Hepatocyte (in vitro differentiated cells): ENCODE measurements around the gene MEG3. TPM values are rescaled to one million over a fixed set of nuclear protein-coding genes. Genes with fewer than 3 reads are reported as not detected.

Experiments used
- DNase-seq: peaks from one replicate; pipeline ENCODE4 v3.0.0-alpha.2; 2016; ENCODE audit warnings: low spot score
- H2AFZ ChIP-seq: fragments of 200-600 bp; sonication (generic); 2 replicates; pipeline ENCODE4 v1.6.0; 2016; ENCODE audit warnings: antibody characterized with exemption, mild to moderate bottlenecking
- H3K27ac ChIP-seq: fragments of 200-600 bp; sonication (generic); 2 replicates; pipeline ENCODE4 v1.5.1; 2016; ENCODE audit warnings: mild to moderate bottlenecking
- H3K27me3 ChIP-seq: fragments of 200-600 bp; sonication (generic); 2 replicates; pipeline ENCODE4 v1.6.1; 2016
- H3K36me3 ChIP-seq: fragments of 200-600 bp; sonication (generic); replicated peaks from 2 replicates; pipeline ENCODE4 v1.5.1; 2016; ENCODE audit warnings: low read depth; ENCODE audit not compliant: insufficient read depth
- H3K4me1 ChIP-seq: fragments of 200-600 bp; sonication (generic); 2 replicates; pipeline ENCODE4 v1.5.1; 2016; ENCODE audit warnings: mild to moderate bottlenecking, moderate library complexity; ENCODE audit not compliant: insufficient read depth
- H3K4me2 ChIP-seq: fragments of 200-600 bp; sonication (generic); 2 replicates; pipeline ENCODE4 v1.6.0; 2016
- H3K4me3 ChIP-seq: fragments of 200-600 bp; sonication (generic); 2 replicates; pipeline ENCODE4 v1.5.1; 2016; ENCODE audit warnings: mild to moderate bottlenecking
- H3K79me2 ChIP-seq: fragments of 200-600 bp; sonication (generic); 2 replicates; pipeline ENCODE4 v1.6.0; 2017; ENCODE audit warnings: mild to moderate bottlenecking
- H3K9me2 ChIP-seq: fragments of 200-600 bp; sonication (generic); replicated peaks from 2 replicates; pipeline ENCODE4 v1.6.0; 2017; ENCODE audit warnings: mild to moderate bottlenecking; ENCODE audit not compliant: insufficient read depth
- H3K9me3 ChIP-seq: fragments of 200-600 bp; sonication (generic); 2 replicates; pipeline ENCODE4 v1.5.1; 2016; ENCODE audit warnings: low read depth, mild to moderate bottlenecking
- H4K20me1 ChIP-seq: fragments of 200-600 bp; sonication (generic); 2 replicates; pipeline ENCODE4 v1.6.0; 2016; ENCODE audit warnings: mild to moderate bottlenecking; ENCODE audit not compliant: insufficient read depth, poor library complexity, severe bottlenecking
- CTCF ChIP-seq: fragments of 200-600 bp; sonication (generic); IDR thresholded peaks from 2 replicates; pipeline ENCODE4 v1.5.1; 2016; ENCODE audit warnings: antibody characterized with exemption, mild to moderate bottlenecking; ENCODE audit not compliant: poor library complexity
- EZH2 ChIP-seq: fragments of 200-600 bp; sonication (generic); IDR thresholded peaks from 2 replicates; pipeline ENCODE4 v1.6.1; 2016; ENCODE audit warnings: antibody characterized with exemption, mild to moderate bottlenecking, borderline replicate concordance
- EZH2phosphoT487 ChIP-seq: fragments of 200-600 bp; sonication (generic); IDR thresholded peaks from one replicate; pipeline ENCODE4 v1.6.1; 2018; ENCODE audit warnings: antibody characterized with exemption, mild to moderate bottlenecking, low read depth, moderate library complexity; ENCODE audit not compliant: unreplicated experiment, severe bottlenecking
- WGBS: methylation state at CpG from one replicate; pipeline ENCODE4 v1.1.6; 2016; ENCODE audit warnings: low lambda C conversion rate; ENCODE audit errors: missing lambda C conversion rate; 5-methylcytosine and 5-hydroxymethylcytosine counted together
- polyA plus RNA-seq: library from polyadenylated mRNA; unstranded; fragments of >200 nt; fragmentation: Nextera tagmentation; extraction: Ambion mirVana; gene quantifications from 2 replicates; pipeline ENCODE4 v1.2.1, GENCODE V29; 2016
- total RNA-seq: library from RNA; depleted of rRNA; stranded (reverse); fragments of >200 nt; gene quantifications from 2 replicates; pipeline ENCODE4 v1.2.3, GENCODE V29; 2014

The MEG3 gene
- total and polyA plus RNA-seq, 2 experiments from 2014 or later: not detected

GRCh38 chr14:100880271-100881101, 54.6 kb downstream of the MEG3 start:
- no peaks in the 10 kb centered on the region for H3K4me1 ChIP-seq
- H3K4me3 ChIP-seq: no peak overlapping the region
- no peak overlapping the region for H3K27ac ChIP-seq
- H3K9me3 ChIP-seq: no peaks in the 10 kb centered on the region
- H2AFZ ChIP-seq: no peak overlapping the region
- H3K9me2 ChIP-seq: no peaks in the 10 kb centered on the region
- WGBS: 93% methylated on average over 22 of the region's 34 CpGs
- no peaks in the 10 kb centered on the region for H4K20me1 ChIP-seq
- no peak overlapping the region for H3K4me2 ChIP-seq
- TF ChIP-seq CTCF: no peak
- no peak for TF ChIP-seq EZH2phosphoT487
- H3K27me3 ChIP-seq: no peaks in the 10 kb centered on the region
- DNase-seq: no peak
- no peaks in the 10 kb centered on the region for H3K79me2 ChIP-seq
- no peaks in the 10 kb centered on the region for H3K36me3 ChIP-seq

DNA sequence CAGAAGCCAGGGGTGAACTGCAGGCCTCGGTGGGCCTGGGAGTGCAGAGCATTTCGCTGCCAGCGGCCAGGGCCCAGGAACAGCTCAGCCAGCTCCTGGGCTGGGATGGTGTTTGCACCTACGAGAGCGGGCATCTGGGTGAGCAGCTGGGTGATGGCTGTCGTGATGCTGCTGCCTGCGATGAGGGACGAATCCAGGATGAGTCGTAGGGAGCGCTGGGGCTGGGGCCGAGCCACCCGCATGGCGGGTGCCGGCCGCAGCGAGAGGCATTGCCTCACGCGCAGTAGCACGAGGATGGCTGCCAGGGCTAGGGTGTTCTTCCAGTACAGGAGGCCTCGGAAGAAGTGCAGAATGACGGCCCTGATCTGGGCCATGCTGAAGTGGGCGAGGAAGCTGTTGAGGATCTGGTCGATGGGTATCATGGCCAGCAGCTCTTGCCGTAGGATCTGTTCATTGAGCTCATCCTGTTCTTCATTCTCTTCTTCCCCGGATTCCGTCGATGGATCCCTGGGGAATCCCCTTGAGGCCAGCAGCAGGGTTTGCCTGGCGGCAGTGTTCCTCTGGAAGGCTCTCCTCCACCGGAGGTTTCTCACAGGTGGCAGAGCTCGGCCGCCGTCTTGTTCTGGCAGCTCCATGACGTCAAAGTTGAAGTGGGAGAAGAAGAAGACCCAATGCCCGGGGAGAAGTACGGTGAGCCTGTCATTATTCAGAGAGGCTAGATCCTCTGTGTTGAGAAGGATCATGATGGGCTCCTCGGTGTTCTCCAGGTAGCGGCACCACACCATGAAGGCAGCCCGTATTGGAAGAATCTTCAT, 55.5 kb downstream of the MEG3 start:
- Histone ChIP-seq H2AFZ (no peak overlapping the region), H3K79me2 (no peaks in the 10 kb centered on the region), H3K9me3 (no peaks in the 10 kb centered on the region), H3K27me3 (no peaks in the 10 kb centered on the region), H3K4me3 (no peak overlapping the region), H4K20me1 (no peaks in the 10 kb centered on the region), H3K36me3 (no peaks in the 10 kb centered on the region), H3K4me1 (peaks cover 7% of the 10 kb centered on the region), H3K27ac (no peak overlapping the region), H3K4me2 (no peak overlapping the region), H3K9me2 (no peaks in the 10 kb centered on the region)
- TF ChIP-seq CTCF (no peak), EZH2 (no peak), EZH2phosphoT487 (no peak)
- DNase-seq: no peak
- 97% methylated on average over 38 of the region's 38 CpGs for WGBS

GRCh38 chr14:100882026-100882967, 56.4 kb downstream of the MEG3 start:
- WGBS: 95% methylated on average over 49 of the region's 49 CpGs
- H3K4me1 ChIP-seq: peaks cover 7% of the 10 kb centered on the region
- H3K79me2 ChIP-seq: no peaks in the 10 kb centered on the region
- TF ChIP-seq CTCF (no peak), EZH2 (no peak), EZH2phosphoT487 (no peak)
- H3K4me3 ChIP-seq: no peak overlapping the region
- H3K9me3 ChIP-seq: no peaks in the 10 kb centered on the region
- H3K27ac ChIP-seq: no peak overlapping the region
- H2AFZ ChIP-seq: no peak overlapping the region
- no peak for DNase-seq
- H4K20me1 ChIP-seq: no peaks in the 10 kb centered on the region
- no peaks in the 10 kb centered on the region for H3K9me2 ChIP-seq
- H3K4me2 ChIP-seq: no peak overlapping the region
- no peaks in the 10 kb centered on the region for H3K27me3 ChIP-seq
- H3K36me3 ChIP-seq: no peaks in the 10 kb centered on the region
